HG03575 (cell line): Measurements from ENCODE around the gene PALM.
"Not testable (repeated sequence)": the region's sequence is repeated elsewhere in the genome, so short reads cannot be mapped to it uniquely, and the experiment has no call there.

ENCODE experiments used
- ATAC-seq: cut with Tn5 transposase; IDR thresholded peaks from one replicate; pipeline ENCODE4 v1.9.1; 2021; ENCODE audit not compliant: unreplicated experiment, insufficient number of reproducible peaks, low FRiP score; ENCODE audit errors: extremely low read depth

Gene PALM

GRCh38 chr19:677601-678436 lies 30.9 kb upstream of the PALM start:
- ATAC-seq: no peak

GRCh38 chr19:678791-679388 lies 29.8 kb upstream of the PALM start:
- ATAC-seq: no peak

GRCh38 chr19:679418-680286 lies 29.1 kb upstream of the PALM start:
- no peak for ATAC-seq

GRCh38 chr19:680287-681028 lies 28.3 kb upstream of the PALM start:
- ATAC-seq: peak; percentile 43

GRCh38 chr19:681029-682019 lies 27.4 kb upstream of the PALM start:
- ATAC-seq: no peak

GRCh38 chr19:682678-683320 lies 25.9 kb upstream of the PALM start:
- no peak for ATAC-seq

GRCh38 chr19:685454-685931 lies 23.2 kb upstream of the PALM start:
- ATAC-seq: no peak

- no peak for ATAC-seq
Observed at GRCh38 chr19:686589-687297, 22.0 kb upstream of the PALM start.

- ATAC-seq: no peak
Observed at GRCh38 chr19:687569-688166, 21.1 kb upstream of the PALM start.

GRCh38 chr19:688214-688613 lies 20.5 kb upstream of the PALM start:
- no peak for ATAC-seq

- ATAC-seq: no peak
Observed at GRCh38 chr19:688992-689391, 19.7 kb upstream of the PALM start.

- ATAC-seq: no peak
Observed at GRCh38 chr19:690203-690602, 18.5 kb upstream of the PALM start.

GRCh38 chr19:694481-695351 lies 14.0 kb upstream of the PALM start:
- no peak for ATAC-seq

- ATAC-seq: no peak
Observed at GRCh38 chr19:695352-695949, 13.3 kb upstream of the PALM start, which contains the start of gene PRSS57. Gene PRSS57, minus strand, starts transcription at chr19:695452. Its CDS starts 22 bp downstream, at chr19:695430.

GRCh38 chr19:698529-698928 lies 10.2 kb upstream of the PALM start:
- ATAC-seq: not testable (repeated sequence)
